HG02870 (cell line): ENCODE measurements around the gene RPS6KL1.

Experiments
- ATAC-seq: cut with Tn5 transposase; IDR thresholded peaks from one replicate; pipeline ENCODE4 v1.9.1; 2021; ENCODE audit warnings: mild to moderate bottlenecking, moderate library complexity; ENCODE audit not compliant: unreplicated experiment

RPS6KL1 gene

GRCh38 chr14:74890262-74890661, 32.8 kb downstream of the RPS6KL1 start:
- no peak for ATAC-seq

- ATAC-seq: no peak
Measured at GRCh38 chr14:74888164-74889158, 34.6 kb downstream of the RPS6KL1 start.

GRCh38 chr14:74886001-74886400, 37.1 kb downstream of the RPS6KL1 start:
- ATAC-seq: no peak

- peak; percentile 28 for ATAC-seq
Measured at GRCh38 chr14:74882103-74882920, 40.7 kb downstream of the RPS6KL1 start.

- ATAC-seq: peak; percentile 89
Measured at GRCh38 chr14:74881431-74882102, 41.5 kb downstream of the RPS6KL1 start, which contains the start of gene DLST. DLST (plus strand) TSS chr14:74881916; CDS start chr14:74881954, 38 bp downstream.

- no peak for ATAC-seq
Measured at GRCh38 chr14:74879427-74880182, 43.5 kb downstream of the RPS6KL1 start.

GRCh38 chr14:74875941-74876913, 46.8 kb downstream of the RPS6KL1 start, which contains the start of gene PROX2:
PROX2 (minus strand) TSS chr14:74876145; CDS start chr14:74863834, 12,311 bp downstream.
- ATAC-seq: no peak

- no peak for ATAC-seq
Measured at GRCh38 chr14:74875204-74875603, 47.9 kb downstream of the RPS6KL1 start.

- ATAC-seq: no peak
Measured at GRCh38 chr14:74871819-74872218, 51.2 kb downstream of the RPS6KL1 start.

GRCh38 chr14:74868739-74869138, 54.3 kb downstream of the RPS6KL1 start:
- no peak for ATAC-seq

GRCh38 chr14:74867673-74868072, 55.4 kb downstream of the RPS6KL1 start:
- ATAC-seq: no peak

GRCh38 chr14:74866708-74867389, 56.2 kb downstream of the RPS6KL1 start:
- ATAC-seq: no peak

GRCh38 chr14:74865156-74865555, 57.9 kb downstream of the RPS6KL1 start:
- no peak for ATAC-seq

- ATAC-seq: no peak
Measured at GRCh38 chr14:74864198-74864597, 58.9 kb downstream of the RPS6KL1 start.

- no peak for ATAC-seq
Measured at GRCh38 chr14:74863274-74863673, 59.8 kb downstream of the RPS6KL1 start.

GRCh38 chr14:74861734-74862090, 61.3 kb downstream of the RPS6KL1 start:
- no peak for ATAC-seq

GRCh38 chr14:74860899-74861733, 61.9 kb downstream of the RPS6KL1 start:
- ATAC-seq: no peak
